Testis (tissue), 3 donors: ENCODE data around the gene ADK. TPM values are rescaled to one million over a fixed set of nuclear protein-coding genes. Genes with fewer than 3 reads are reported as not detected.

ENCODE experiments used
- DNase-seq: peaks from one replicate; pipeline ENCODE4 v3.0.0-alpha.2; 2019
- H3K27ac ChIP-seq, 2 donors: fragments of 200-600 bp; sonication (generic); one replicate each; pipeline ENCODE4 v1.5.1; 2019
- H3K27me3 ChIP-seq: fragments of 200-600 bp; sonication (generic); one replicate; pipeline ENCODE4 v1.5.1; 2019
- H3K36me3 ChIP-seq: fragments of 200-600 bp; sonication (generic); one replicate; pipeline ENCODE4 v1.5.1; 2017; ENCODE audit warnings: low read depth; ENCODE audit errors: missing control alignments
- H3K4me1 ChIP-seq: fragments of 200-600 bp; sonication (generic); one replicate; pipeline ENCODE4 v1.5.1; 2019
- H3K4me3 ChIP-seq, 2 donors: fragments of 200-600 bp; sonication (generic); one replicate each; pipeline ENCODE4 v1.5.1; 2017 to 2019
- H3K9me3 ChIP-seq: fragments of 200-600 bp; sonication (generic); one replicate; pipeline ENCODE4 v1.5.1; 2017
- POLR2A ChIP-seq: fragments of 450-650 bp; IDR thresholded peaks from one replicate; pipeline ENCODE4 v1.6.1; 2017; ENCODE audit warnings: antibody characterized with exemption, mild to moderate bottlenecking, moderate library complexity
- WGBS, 2 donors: methylation state at CpG; one replicate each; pipeline ENCODE4 v1.1.5; 2018; 5-methylcytosine and 5-hydroxymethylcytosine counted together
- intact Hi-C: fragments of 100-400 bp; cut with DNase I; formaldehyde crosslinking; loops from one replicate; pipeline ENCODE4 v1.15.1; 2023; ENCODE audit warnings: low total_unique reads
- polyA plus RNA-seq: library from polyadenylated mRNA; stranded (reverse); fragments of 350-450 nt; fragmentation: Illumina TruSeq; extraction: RNeasy Lipid Tissue Mini Kit (QIAGEN cat#74804); gene quantifications from one replicate; pipeline ENCODE4 v1.2.3, GENCODE V29; 2014; ENCODE audit warnings: low read depth, low replicate concordance; ENCODE audit not compliant: insufficient read depth
- total RNA-seq, 2 donors: library from RNA; depleted of rRNA; stranded (reverse); fragments of >200 nt; gene quantifications; one replicate each; pipeline ENCODE4 v1.2.3, GENCODE V29; 2016
- TF ChIP-seq, protein P1 (sequence below), 3 experiments: fragments of 450-650 bp in 2 of 3; fragments of 200-600 bp in 1 of 3; sonication (generic) in 1 of 3; IDR thresholded peaks; one replicate each; pipeline ENCODE4 v1.5.1; 2016 to 2019; ENCODE audit warnings: antibody characterized with exemption in 3 of 3, mild to moderate bottlenecking in 2 of 3, moderate library complexity in 1 of 3

The ADK gene
- total and polyA plus RNA-seq, 3 donors from 2014 or later: 23.3 to 61.8 (median 55.3) TPM

DNA sequence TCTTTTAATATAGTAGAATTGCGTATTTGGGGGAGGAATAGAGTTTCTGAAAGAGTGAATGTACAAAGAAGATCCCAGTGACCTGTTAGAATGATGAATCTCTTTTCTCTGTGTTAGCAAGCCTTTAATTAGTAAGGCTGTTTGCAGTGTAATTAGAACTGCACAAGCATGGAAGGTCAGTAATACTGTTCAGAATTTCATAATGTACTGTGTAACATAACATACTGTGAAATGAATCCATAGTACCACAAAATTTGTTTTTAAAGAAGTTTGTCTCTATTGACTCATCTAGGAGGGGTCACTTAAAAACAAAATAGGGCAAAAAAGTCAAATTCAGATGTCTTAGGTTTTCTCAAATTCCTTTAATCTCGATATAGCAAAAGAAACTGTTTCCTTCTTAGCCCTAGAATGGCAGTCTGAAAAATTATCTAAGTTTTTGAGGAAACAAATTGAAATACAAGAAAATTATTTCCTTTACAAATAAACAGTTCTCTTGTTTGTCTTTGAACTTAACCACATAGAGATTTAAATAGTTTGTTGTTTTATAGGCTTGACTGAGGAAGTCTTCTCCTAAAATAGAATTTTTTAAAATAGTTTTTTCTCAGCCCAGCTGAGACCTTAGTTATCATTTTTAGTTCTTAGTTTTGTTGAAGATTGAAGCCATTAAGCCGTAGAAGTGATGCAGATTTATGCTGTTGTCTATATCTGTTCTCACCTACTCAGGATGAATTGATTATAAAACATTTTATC, 12.5 kb downstream of the ADK start:
- H3K36me3 ChIP-seq: no peaks in the 10 kb centered on the region
- no peaks in the 10 kb centered on the region for H3K27me3 ChIP-seq
- TF ChIP-seq, protein P1, sequence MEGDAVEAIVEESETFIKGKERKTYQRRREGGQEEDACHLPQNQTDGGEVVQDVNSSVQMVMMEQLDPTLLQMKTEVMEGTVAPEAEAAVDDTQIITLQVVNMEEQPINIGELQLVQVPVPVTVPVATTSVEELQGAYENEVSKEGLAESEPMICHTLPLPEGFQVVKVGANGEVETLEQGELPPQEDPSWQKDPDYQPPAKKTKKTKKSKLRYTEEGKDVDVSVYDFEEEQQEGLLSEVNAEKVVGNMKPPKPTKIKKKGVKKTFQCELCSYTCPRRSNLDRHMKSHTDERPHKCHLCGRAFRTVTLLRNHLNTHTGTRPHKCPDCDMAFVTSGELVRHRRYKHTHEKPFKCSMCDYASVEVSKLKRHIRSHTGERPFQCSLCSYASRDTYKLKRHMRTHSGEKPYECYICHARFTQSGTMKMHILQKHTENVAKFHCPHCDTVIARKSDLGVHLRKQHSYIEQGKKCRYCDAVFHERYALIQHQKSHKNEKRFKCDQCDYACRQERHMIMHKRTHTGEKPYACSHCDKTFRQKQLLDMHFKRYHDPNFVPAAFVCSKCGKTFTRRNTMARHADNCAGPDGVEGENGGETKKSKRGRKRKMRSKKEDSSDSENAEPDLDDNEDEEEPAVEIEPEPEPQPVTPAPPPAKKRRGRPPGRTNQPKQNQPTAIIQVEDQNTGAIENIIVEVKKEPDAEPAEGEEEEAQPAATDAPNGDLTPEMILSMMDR (IDR thresholded peaks at IDR 0.05): no peak
- no peak for TF ChIP-seq POLR2A
- DNase-seq: no peak
- H3K9me3 ChIP-seq: no peaks in the 10 kb centered on the region
- 58 to 64% methylated on average over 3 of the region's 3 CpGs for WGBS, 2 donors
- H3K4me3 ChIP-seq: no peak overlapping the region
- intact Hi-C loops: no loop called here
- H3K4me1 ChIP-seq: no peaks in the 10 kb centered on the region
- no peak overlapping the region for H3K27ac ChIP-seq

DNA sequence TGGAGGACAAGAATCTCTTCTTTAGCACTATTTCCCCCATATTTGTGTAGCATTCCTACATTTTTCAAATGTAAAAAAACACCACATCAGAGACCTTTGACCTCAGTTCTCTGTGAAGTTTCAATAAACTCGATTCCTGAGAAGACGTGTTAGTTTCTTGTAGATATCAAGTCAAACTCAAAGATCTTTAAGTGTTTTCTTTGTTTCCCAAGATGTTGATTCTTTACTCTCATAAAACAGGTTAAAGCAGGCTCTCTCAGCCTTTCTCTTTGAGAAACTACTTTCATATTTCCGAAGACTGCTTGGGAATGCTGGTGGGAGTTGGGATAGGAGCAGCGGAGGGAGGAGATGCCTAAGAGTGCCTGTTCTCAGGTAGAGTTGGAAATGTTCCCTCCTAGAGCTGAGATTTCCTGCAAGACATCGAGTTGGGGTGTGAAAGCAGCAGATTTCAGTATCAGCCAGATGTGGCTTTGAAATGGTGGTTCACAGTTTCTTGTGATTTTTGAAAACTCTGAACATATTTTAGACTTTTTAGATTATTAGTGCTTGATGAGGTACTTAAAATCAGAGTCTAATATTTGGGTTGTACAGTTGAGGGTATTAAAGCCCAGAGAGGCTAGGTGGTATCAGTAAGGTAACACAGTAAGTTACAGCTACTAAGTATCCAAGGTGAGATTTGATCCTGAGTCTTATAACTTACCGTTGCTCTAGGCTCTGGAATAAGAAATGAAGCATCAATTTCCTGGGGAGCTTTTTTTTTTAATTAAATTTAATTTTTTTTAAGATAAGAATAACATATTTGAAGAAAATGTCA, 13.9 kb downstream of the ADK start:
- Histone ChIP-seq H3K36me3 (no peaks in the 10 kb centered on the region), H3K4me1 (no peaks in the 10 kb centered on the region), H3K27me3 (no peaks in the 10 kb centered on the region), H3K9me3 (no peaks in the 10 kb centered on the region), H3K27ac (no peak overlapping the region), H3K4me3 (no peak overlapping the region)
- WGBS, 2 donors: 53 to 62% methylated on average over 6 of the region's 6 CpGs
- TF ChIP-seq, protein P1 (IDR thresholded peaks at IDR 0.05): no peak
- TF ChIP-seq POLR2A: no peak
- intact Hi-C loops: no loop called here
- DNase-seq: no peak

DNA sequence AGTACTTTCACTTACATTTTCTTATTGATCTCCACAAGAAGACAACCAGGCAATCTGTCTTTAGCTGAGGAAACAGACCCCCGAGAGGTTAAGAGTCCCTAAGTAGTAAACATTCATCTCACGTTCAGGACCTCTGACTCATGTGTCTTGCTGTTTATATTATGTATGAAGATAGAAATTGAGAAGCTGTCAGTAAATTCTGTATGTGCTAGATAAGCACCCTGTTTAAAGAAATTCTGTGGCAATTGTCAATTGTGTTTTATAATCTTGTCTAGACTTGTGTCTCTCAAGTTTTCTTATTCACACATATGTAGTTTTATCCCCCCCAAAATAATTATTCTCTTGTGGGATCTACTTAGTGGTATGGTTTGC, 14.5 kb downstream of the ADK start:
- no peak overlapping the region for H3K27ac ChIP-seq
- TF ChIP-seq, protein P1 (IDR thresholded peaks at IDR 0.05): no peak
- no peak for TF ChIP-seq POLR2A
- H3K9me3 ChIP-seq: no peaks in the 10 kb centered on the region
- no peaks in the 10 kb centered on the region for H3K36me3 ChIP-seq
- H3K4me3 ChIP-seq: no peak overlapping the region
- intact Hi-C loops: no loop called here
- 72 to 74% methylated on average over 2 of the region's 2 CpGs for WGBS, 2 donors
- no peaks in the 10 kb centered on the region for H3K27me3 ChIP-seq
- H3K4me1 ChIP-seq: no peaks in the 10 kb centered on the region
- DNase-seq: no peak

DNA sequence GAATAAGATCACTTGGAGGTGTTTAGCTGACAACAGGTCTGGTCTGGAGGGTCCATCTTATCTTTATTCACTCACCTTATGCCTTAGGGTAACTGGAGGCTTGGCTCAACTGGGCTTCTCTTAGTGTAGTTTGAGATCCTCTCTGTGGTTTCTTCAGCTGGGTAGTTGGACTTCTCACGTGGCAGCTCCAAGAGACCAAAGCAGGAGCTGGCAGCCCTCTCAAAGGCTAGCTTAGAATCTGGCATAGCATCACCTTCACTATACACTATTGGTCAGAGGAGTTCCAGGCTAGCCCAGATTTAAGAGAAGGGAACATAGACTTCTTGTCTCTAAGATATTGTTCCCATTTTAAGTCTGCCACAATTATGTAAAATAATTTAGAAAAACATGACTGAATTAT, 16.4 kb downstream of the ADK start:
- no peaks in the 10 kb centered on the region for H3K36me3 ChIP-seq
- H3K4me1 ChIP-seq: no peaks in the 10 kb centered on the region
- H3K9me3 ChIP-seq: no peaks in the 10 kb centered on the region
- H3K27ac ChIP-seq: no peak overlapping the region
- no peak for DNase-seq
- no peak overlapping the region for H3K4me3 ChIP-seq
- H3K27me3 ChIP-seq: no peaks in the 10 kb centered on the region
- intact Hi-C loops: no loop called here
- TF ChIP-seq, protein P1 (IDR thresholded peaks at IDR 0.05): no peak
- no peak for TF ChIP-seq POLR2A
- WGBS, 2 donors: 50 to 52% methylated on average over 1 of the region's 1 CpG
